ENCODE results near the gene THBD. TPM values are rescaled to one million over a fixed set of nuclear protein-coding genes. Genes with fewer than 3 reads are reported as not detected.

Gene THBD
- total RNA-seq, 1 experiment from 2014 or later: 0.26 TPM

DNA sequence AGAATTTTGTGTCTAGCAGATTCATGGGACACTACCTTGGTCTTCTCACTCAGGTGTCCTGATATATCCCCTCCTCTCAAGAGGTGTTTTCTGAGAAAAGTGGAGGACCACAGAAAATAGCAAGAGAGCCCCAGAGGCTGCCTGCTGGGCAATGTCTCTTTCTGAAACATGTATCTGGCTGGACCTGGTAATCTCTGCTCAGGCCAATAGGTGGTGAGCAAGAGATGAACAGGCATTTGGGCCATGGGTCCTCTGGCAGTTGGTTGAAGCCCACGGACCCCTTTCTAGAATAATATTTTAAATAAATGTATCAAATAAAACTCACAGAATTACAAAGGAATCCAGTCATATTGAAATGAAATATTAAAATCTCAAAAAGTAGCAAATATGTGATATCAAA lies 8.8 kb upstream of the THBD start:
- in situ Hi-C loops (cut with HindIII; ENCODE audit: low pct_unique_long_range_greater_than_20kb, low sequenced_read_pairs): no loop called here
- CTCF ChIA-PET: no interaction called here

DNA sequence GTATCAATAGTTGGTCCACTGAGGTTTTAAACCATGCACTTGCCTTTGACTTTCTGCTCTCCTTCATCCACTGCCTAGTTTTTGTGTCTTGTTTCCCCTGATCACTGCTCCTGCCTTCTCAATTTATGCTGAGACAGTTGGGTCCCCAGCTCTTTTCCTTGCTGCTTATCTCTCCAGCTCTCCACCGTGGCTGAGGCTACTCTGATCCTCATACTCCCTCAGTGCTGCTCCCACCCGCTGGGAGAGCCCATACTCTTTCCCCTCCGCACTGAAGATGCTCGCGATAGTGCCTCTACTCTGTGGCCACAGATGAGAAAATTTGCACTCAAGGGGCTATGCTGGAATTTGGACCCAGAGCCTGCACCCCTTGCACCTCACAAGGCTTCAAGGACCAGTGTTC lies 3.4 kb upstream of the THBD start:
- in situ Hi-C loops (cut with HindIII; ENCODE audit: low pct_unique_long_range_greater_than_20kb, low sequenced_read_pairs): no loop called here
- TF ChIP-seq SIN3A (IDR thresholded peaks at IDR 0.05; ENCODE audit: borderline replicate concordance, insufficient read depth, low read depth, low read length) (no peak), POLR2AphosphoS5 (IDR thresholded peaks at IDR 0.05; ENCODE audit: low read depth, low read length) (no peak)
- TF ChIP-seq, protein P1, sequence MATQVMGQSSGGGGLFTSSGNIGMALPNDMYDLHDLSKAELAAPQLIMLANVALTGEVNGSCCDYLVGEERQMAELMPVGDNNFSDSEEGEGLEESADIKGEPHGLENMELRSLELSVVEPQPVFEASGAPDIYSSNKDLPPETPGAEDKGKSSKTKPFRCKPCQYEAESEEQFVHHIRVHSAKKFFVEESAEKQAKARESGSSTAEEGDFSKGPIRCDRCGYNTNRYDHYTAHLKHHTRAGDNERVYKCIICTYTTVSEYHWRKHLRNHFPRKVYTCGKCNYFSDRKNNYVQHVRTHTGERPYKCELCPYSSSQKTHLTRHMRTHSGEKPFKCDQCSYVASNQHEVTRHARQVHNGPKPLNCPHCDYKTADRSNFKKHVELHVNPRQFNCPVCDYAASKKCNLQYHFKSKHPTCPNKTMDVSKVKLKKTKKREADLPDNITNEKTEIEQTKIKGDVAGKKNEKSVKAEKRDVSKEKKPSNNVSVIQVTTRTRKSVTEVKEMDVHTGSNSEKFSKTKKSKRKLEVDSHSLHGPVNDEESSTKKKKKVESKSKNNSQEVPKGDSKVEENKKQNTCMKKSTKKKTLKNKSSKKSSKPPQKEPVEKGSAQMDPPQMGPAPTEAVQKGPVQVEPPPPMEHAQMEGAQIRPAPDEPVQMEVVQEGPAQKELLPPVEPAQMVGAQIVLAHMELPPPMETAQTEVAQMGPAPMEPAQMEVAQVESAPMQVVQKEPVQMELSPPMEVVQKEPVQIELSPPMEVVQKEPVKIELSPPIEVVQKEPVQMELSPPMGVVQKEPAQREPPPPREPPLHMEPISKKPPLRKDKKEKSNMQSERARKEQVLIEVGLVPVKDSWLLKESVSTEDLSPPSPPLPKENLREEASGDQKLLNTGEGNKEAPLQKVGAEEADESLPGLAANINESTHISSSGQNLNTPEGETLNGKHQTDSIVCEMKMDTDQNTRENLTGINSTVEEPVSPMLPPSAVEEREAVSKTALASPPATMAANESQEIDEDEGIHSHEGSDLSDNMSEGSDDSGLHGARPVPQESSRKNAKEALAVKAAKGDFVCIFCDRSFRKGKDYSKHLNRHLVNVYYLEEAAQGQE (IDR thresholded peaks at IDR 0.05; ENCODE audit: insufficient read depth in 1 of 2, low read depth in 2 of 2, low read length in 1 of 2): no peak
- TF ChIP-seq, protein P2, sequence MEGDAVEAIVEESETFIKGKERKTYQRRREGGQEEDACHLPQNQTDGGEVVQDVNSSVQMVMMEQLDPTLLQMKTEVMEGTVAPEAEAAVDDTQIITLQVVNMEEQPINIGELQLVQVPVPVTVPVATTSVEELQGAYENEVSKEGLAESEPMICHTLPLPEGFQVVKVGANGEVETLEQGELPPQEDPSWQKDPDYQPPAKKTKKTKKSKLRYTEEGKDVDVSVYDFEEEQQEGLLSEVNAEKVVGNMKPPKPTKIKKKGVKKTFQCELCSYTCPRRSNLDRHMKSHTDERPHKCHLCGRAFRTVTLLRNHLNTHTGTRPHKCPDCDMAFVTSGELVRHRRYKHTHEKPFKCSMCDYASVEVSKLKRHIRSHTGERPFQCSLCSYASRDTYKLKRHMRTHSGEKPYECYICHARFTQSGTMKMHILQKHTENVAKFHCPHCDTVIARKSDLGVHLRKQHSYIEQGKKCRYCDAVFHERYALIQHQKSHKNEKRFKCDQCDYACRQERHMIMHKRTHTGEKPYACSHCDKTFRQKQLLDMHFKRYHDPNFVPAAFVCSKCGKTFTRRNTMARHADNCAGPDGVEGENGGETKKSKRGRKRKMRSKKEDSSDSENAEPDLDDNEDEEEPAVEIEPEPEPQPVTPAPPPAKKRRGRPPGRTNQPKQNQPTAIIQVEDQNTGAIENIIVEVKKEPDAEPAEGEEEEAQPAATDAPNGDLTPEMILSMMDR (IDR thresholded peaks at IDR 0.05): no peak
- Histone ChIP-seq H3K27ac (ENCODE audit: low read length) (no peak overlapping the region), H3K36me3 (ENCODE audit: control insufficient read depth, insufficient read depth, low read length) (no peaks in the 10 kb centered on the region), H3K9me3 (ENCODE audit: control insufficient read depth, insufficient read depth, low read depth, low read length) (no peaks in the 10 kb centered on the region), H3K4me1 (ENCODE audit: control insufficient read depth, insufficient read depth, low read length) (peaks cover 3% of the 10 kb centered on the region), H3K4me3 (ENCODE audit: low read depth in 2 of 2, low read length in 2 of 2) (no peak overlapping the region), H3K27me3 (ENCODE audit: control insufficient read depth, insufficient read depth, low read length) (peaks cover 16% of the 10 kb centered on the region)
- CTCF ChIA-PET: no interaction called here
- BruUV-seq (replicated peaks): no TSS peak
- POLR2A ChIA-PET: no interaction called here
- ATAC-seq: no peak
- no peak for DNase-seq (ENCODE audit: low read depth, low spot score)
- intact Hi-C loops (cut with micrococcal nuclease; ENCODE audit: unreplicated experiment): loop anchor here (10.0 kb wide), 2 partner anchors 102 to 282 kb away; no protein-coding TSS in a partner anchor

More for the DNA sequence above, 8.8 kb upstream of the THBD start:
- DNase-seq (ENCODE audit: low read depth, low spot score) (no peak), ATAC-seq (no peak)
- Histone ChIP-seq H3K27me3 (ENCODE audit: control insufficient read depth, insufficient read depth, low read length) (peaks cover 14% of the 10 kb centered on the region), H3K27ac (ENCODE audit: low read length) (no peak overlapping the region), H3K4me3 (ENCODE audit: low read depth in 2 of 2, low read length in 2 of 2) (no peak overlapping the region), H3K36me3 (ENCODE audit: control insufficient read depth, insufficient read depth, low read length) (no peaks in the 10 kb centered on the region), H3K9me3 (ENCODE audit: control insufficient read depth, insufficient read depth, low read depth, low read length) (no peaks in the 10 kb centered on the region), H3K4me1 (ENCODE audit: control insufficient read depth, insufficient read depth, low read length) (no peaks in the 10 kb centered on the region)
- POLR2A ChIA-PET: no interaction called here
- intact Hi-C loops (cut with micrococcal nuclease; ENCODE audit: unreplicated experiment): loop anchor here (5.0 to 10.0 kb wide), 3 partner anchors 97 to 366 kb away; no protein-coding TSS in a partner anchor
- no TSS peak for BruUV-seq (replicated peaks)
- TF ChIP-seq TCF7L2 (IDR thresholded peaks at IDR 0.05; ENCODE audit: low read depth, low read length): no peak
- TF ChIP-seq, protein P2 (IDR thresholded peaks at IDR 0.05): peak; percentile 21; the same call in 1 of the 2 replicates
